Tibial artery (tissue), 4 donors: Measurements from ENCODE around the gene NDRG3.
A peak's percentile ranks its signal among the peaks of the same experiment; 100 is the strongest.

Experiments
- DNase-seq, 2 donors: peaks; one replicate each; pipeline ENCODE4 v3.0.0-alpha.2; 2019
- H3K27ac ChIP-seq, 2 donors: fragments of 200-600 bp; sonication (generic) in 1 of 2; 1 replicate in 1 of 2; 2 replicates in 1 of 2; pipeline ENCODE4 v1.5.1; 2018 to 2019; ENCODE audit warnings: mild to moderate bottlenecking in 1 of 2
- H3K27me3 ChIP-seq, 2 donors: fragments of 200-600 bp; sonication (generic) in 1 of 2; one replicate each; pipeline versions ENCODE4 v1.5.1 to v1.6.0; 2016 to 2019
- H3K36me3 ChIP-seq, 3 donors: fragments of 200-600 bp; sonication (generic) in 2 of 3; one replicate each; pipeline ENCODE4 v1.5.1; 2016 to 2019; ENCODE audit warnings: mild to moderate bottlenecking in 2 of 3
- H3K4me1 ChIP-seq, 4 donors: fragments of 200-600 bp; sonication (generic) in 2 of 4; 1 replicate in 3 of 4; 2 replicates in 1 of 4; pipeline ENCODE4 v1.5.1; 2016 to 2019
- H3K4me3 ChIP-seq, 2 donors: fragments of 200-600 bp; sonication (generic) in 1 of 2; 1 replicate in 1 of 2; 2 replicates in 1 of 2; pipeline ENCODE4 v1.5.1; 2018 to 2019; ENCODE audit warnings: mild to moderate bottlenecking in 2 of 2
- H3K9me3 ChIP-seq, 3 donors: fragments of 200-600 bp; sonication (generic) in 1 of 3; one replicate each; pipeline ENCODE4 v1.5.1; 2016 to 2019
- CTCF ChIP-seq, 2 experiments: fragments of 200-600 bp in 1 of 2; fragments of 450-650 bp in 1 of 2; IDR thresholded peaks; one replicate each; pipeline ENCODE4 v1.5.1; 2017 to 2019; ENCODE audit warnings: antibody characterized with exemption in 2 of 2, mild to moderate bottlenecking in 1 of 2, moderate library complexity in 1 of 2
- intact Hi-C: fragments of 100-400 bp; cut with DNase I; formaldehyde crosslinking; loops from one replicate; pipeline ENCODE4 v1.15.0; 2023; ENCODE audit warnings: low total_unique reads

The NDRG3 gene

GRCh38 chr20:36606158-36607066, 139.5 kb downstream of the NDRG3 start:
- DNase-seq, result no peak
- intact Hi-C loops, result loop anchor here (10.0 kb wide), 1 partner anchor 52 kb away; no protein-coding TSS in a partner anchor
- no peak for TF ChIP-seq CTCF (IDR thresholded peaks at IDR 0.05)
- Histone ChIP-seq H3K27me3 (no peaks in the 10 kb centered on the region), H3K27ac (peak overlapping the region; percentile 76 to 77), H3K9me3 (no peaks in the 10 kb centered on the region), H3K36me3 (peaks cover 28 to 38% (median 28%) of the 10 kb centered on the region in 3 donors), H3K4me1 (peaks cover 0 to 24% (median 18%) of the 10 kb centered on the region in 4 donors), H3K4me3 (peak overlapping the region; percentile 75 to 99)

- no peaks in the 10 kb centered on the region for H3K9me3 ChIP-seq
- peak; percentile 85 to 94 for TF ChIP-seq CTCF (IDR thresholded peaks at IDR 0.05)
- H3K4me1 ChIP-seq, result peaks cover 0 to 24% (median 18%) of the 10 kb centered on the region in 4 donors
- peaks cover 19 to 30% (median 19%) of the 10 kb centered on the region in 3 donors for H3K36me3 ChIP-seq
- H3K27me3 ChIP-seq, result no peaks in the 10 kb centered on the region
- peak; percentile 98 to 99 for DNase-seq
- intact Hi-C loops, result loop anchor here (2.0 to 10.0 kb wide), 2 partner anchors 33 to 51 kb away; partner anchors contain the start of gene TGIF2
- H3K4me3 ChIP-seq, result peak within 1 kb of the TSS; percentile 75 to 99
- peak within 1 kb of the TSS; percentile 76 to 77 for H3K27ac ChIP-seq
These were observed 140.3 kb downstream of the NDRG3 start, which contains the start of gene RAB5IF for GRCh38 chr20:36605399-36606157. TSS of gene RAB5IF (plus strand) at chr20:36605779. CDS start at chr20:36605952, 173 bp downstream.

- peaks cover 0 to 24% (median 18%) of the 10 kb centered on the region in 4 donors for H3K4me1 ChIP-seq
- intact Hi-C loops, result loop anchor here (2.0 to 10.0 kb wide), 2 partner anchors 32 to 50 kb away; partner anchors contain the start of gene TGIF2
- H3K4me3 ChIP-seq, result peak overlapping the region; percentile 75 to 99
- peak overlapping the region; percentile 76 to 77 for H3K27ac ChIP-seq
- no peaks in the 10 kb centered on the region for H3K9me3 ChIP-seq
- H3K27me3 ChIP-seq, result no peaks in the 10 kb centered on the region
- peaks cover 13 to 24% (median 13%) of the 10 kb centered on the region in 3 donors for H3K36me3 ChIP-seq
- peak; percentile 43 to 71 for DNase-seq
- TF ChIP-seq CTCF (IDR thresholded peaks at IDR 0.05), result no peak
These were observed 140.9 kb downstream of the NDRG3 start for GRCh38 chr20:36604952-36605398.
